LNCAP (cell line): ENCODE data around the gene REV3L.

Experiments used
- TF ChIP-seq, protein P1 (sequence below): fragments of 450-650 bp; IDR thresholded peaks from 2 replicates; pipeline ENCODE4 v1.5.1; 2017; ENCODE audit warnings: mild to moderate bottlenecking

REV3L gene

GRCh38 chr6:111377558-111378120, 105.4 kb downstream of the REV3L start:
- TF ChIP-seq, protein P1, sequence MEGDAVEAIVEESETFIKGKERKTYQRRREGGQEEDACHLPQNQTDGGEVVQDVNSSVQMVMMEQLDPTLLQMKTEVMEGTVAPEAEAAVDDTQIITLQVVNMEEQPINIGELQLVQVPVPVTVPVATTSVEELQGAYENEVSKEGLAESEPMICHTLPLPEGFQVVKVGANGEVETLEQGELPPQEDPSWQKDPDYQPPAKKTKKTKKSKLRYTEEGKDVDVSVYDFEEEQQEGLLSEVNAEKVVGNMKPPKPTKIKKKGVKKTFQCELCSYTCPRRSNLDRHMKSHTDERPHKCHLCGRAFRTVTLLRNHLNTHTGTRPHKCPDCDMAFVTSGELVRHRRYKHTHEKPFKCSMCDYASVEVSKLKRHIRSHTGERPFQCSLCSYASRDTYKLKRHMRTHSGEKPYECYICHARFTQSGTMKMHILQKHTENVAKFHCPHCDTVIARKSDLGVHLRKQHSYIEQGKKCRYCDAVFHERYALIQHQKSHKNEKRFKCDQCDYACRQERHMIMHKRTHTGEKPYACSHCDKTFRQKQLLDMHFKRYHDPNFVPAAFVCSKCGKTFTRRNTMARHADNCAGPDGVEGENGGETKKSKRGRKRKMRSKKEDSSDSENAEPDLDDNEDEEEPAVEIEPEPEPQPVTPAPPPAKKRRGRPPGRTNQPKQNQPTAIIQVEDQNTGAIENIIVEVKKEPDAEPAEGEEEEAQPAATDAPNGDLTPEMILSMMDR = no peak

DNA sequence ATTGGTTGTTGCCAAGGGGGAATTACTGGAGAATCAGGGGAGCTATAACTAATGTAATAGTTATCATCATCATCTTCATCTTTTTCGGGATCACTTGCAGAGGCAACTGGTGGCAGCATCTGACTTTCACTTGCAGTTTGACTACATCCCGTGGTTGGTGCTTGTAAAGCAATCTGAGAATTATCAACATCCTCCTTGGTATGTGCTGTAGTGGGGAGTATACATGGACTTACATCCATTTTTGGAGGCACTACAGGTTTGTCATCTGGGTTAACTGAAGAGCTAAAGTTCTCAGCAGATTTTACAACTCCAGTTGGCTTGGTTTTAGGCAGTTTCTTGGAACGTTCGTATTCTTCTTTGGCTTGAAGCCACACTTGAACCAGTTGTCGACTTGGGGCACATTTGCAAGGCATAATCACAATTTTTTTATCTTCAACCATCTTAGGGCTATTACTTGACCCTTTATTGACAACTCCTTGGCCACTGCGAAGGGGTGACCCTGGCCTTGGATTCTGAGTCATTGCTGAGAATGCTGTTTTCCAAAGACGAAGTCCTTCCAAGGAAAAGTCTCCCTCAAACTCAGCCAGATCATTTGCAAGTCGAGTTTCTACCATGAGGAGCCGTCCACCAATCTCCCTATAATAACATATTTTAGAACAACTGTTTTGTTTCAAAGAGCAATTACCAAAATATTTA, 115.5 kb downstream of the REV3L start:
- TF ChIP-seq, protein P1 = no peak

DNA sequence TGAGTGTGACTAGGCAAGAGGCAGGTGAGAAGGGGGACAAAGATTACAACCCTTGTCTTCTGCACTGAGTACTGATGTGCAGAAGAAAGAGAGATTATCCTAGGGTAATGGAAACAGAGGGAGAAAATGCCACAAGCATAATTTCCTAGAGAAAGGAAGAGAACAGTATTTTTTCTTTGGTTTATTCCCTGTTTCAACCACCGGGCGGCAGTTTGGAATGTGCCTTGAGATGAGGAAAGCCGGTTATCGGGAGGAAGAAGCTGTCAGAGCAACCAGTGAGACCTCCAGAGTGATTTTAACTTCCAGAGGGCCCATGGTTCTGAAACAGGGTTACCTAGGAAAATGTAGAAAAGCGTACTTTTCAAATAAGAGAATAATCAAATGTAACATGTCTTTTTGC, 121.4 kb downstream of the REV3L start:
- TF ChIP-seq, protein P1 = peak; percentile 49; the same call in 1 of the 2 replicates

GRCh38 chr6:111358454-111358853, 124.6 kb downstream of the REV3L start:
- TF ChIP-seq, protein P1 = no peak

DNA sequence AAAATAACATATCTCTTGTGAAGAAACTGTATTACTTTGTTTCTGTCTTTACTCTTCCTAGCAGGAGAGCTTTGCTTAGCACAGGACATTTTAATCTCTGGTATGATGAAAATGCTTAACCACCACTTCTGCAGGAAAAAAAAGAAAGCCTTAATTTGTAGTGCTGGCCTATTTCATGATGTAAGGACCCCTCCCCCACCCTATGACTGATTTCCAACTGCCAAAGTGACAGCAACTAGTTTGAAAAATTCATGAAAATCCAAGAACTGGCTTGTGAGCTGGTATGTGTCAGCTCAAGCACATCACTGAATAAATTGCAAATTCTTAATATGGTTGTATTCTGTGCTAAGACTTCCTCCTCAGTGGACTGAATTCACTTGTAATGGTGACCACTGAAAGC, 125.3 kb downstream of the REV3L start:
- TF ChIP-seq, protein P1 = no peak

GRCh38 chr6:111356551-111356950, 126.5 kb downstream of the REV3L start:
- TF ChIP-seq, protein P1 = no peak

- TF ChIP-seq, protein P1 = no peak
These were observed 128.1 kb downstream of the REV3L start for GRCh38 chr6:111354758-111355555.
